Stomach smooth muscle (tissue), 2 donors: ENCODE data around the gene CAPN9.

Experiments
- H3K27ac ChIP-seq: one replicate; pipeline ENCODE4 v1.7.0; 2013; ENCODE audit warnings: mild to moderate bottlenecking, low read length, inconsistent platforms
- H3K27me3 ChIP-seq, 2 donors: one replicate each; pipeline ENCODE4 v1.7.0; 2013; ENCODE audit warnings: low read length in 2 of 2; ENCODE audit not compliant: insufficient read depth in 2 of 2, control insufficient read depth in 1 of 2
- H3K36me3 ChIP-seq, 2 donors: one replicate each; pipeline ENCODE4 v1.7.0; 2013; ENCODE audit warnings: low read length in 2 of 2; ENCODE audit not compliant: control insufficient read depth in 2 of 2, insufficient read depth in 2 of 2
- H3K4me1 ChIP-seq: one replicate; pipeline ENCODE4 v1.7.0; 2013; ENCODE audit warnings: low read length; ENCODE audit not compliant: control insufficient read depth, insufficient read depth
- H3K4me3 ChIP-seq, 2 donors: one replicate each; pipeline ENCODE4 v1.7.0; 2013; ENCODE audit warnings: low read length in 2 of 2
- H3K9ac ChIP-seq, 2 donors: one replicate each; pipeline ENCODE4 v1.7.0; 2013; ENCODE audit warnings: low read length in 2 of 2, mild to moderate bottlenecking in 1 of 2
- H3K9me3 ChIP-seq, 2 donors: one replicate each; pipeline ENCODE4 v1.7.0; 2013; ENCODE audit warnings: low read length in 2 of 2; ENCODE audit not compliant: control insufficient read depth in 2 of 2
- donor health status: healthy.
- donor health status: Pancreatic carcinoma.

Gene CAPN9

DNA sequence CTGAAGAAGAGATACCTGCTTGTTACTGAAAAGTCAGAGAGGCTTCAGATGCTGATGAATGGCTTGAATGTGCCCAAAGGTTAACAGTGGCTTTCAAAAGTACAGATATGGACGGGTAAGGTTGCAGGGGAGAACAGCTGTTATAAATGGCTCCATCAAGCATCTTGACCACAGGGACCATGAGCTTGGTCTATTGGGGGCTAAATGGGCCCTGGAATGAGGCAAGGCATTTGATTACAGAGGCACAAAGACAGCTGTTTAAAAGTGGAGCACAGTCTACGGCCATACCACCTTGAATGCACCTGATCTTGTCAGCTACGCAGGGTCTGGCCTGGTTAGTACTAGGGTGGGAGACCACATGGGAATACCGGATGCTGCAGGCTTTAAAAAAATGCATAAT, 72.8 kb downstream of the CAPN9 start:
- Histone ChIP-seq H3K27ac (no peak overlapping the region), H3K9ac (no peak overlapping the region), H3K4me3 (no peak overlapping the region), H3K36me3 (no peaks in the 10 kb centered on the region), H3K4me1 (peaks cover 23% of the 10 kb centered on the region), H3K9me3 (no peaks in the 10 kb centered on the region), H3K27me3 (no peaks in the 10 kb centered on the region)

DNA sequence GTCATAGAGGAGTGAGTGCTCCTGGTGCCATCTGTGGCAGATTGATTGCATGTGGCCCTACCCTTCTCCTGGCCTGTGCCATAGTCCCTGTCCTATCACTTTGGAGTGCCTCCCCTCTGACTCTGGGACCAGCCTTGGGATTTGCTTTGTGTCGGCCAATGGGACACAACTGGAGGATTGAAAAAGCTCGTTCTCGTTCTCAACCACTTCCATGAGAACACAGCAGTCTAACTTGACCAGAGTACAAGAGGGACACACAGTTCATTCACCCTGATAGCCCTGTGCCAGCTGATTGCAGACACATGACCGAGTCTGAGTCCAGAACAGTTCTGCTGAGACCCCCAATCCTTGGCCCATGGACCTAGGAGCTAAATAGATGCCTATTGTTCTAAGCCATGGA, 73.4 kb downstream of the CAPN9 start:
- Histone ChIP-seq H3K9ac (no peak overlapping the region), H3K27ac (no peak overlapping the region), H3K36me3 (no peaks in the 10 kb centered on the region), H3K4me1 (peaks cover 29% of the 10 kb centered on the region), H3K9me3 (no peaks in the 10 kb centered on the region), H3K27me3 (no peaks in the 10 kb centered on the region), H3K4me3 (no peak overlapping the region)

DNA sequence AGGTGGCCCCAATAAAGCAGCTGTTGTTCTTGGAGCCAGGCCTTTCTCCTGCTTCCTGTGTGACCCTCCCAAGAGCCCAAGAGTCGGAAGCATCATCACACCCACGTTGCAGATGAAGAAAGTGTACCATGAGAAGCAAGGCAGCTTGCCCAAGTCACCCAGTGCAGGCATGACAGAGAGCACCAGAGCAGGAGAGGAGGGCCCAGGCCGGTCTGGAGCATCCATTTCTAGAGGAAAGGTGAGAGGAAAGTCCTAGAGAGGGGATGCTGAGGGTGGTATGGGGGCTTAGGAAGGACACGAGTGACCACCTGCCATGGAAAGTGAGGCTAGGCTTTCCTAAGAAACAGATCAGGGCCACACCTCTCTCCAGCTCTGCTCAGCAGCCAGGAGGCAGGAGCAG, 74.2 kb downstream of the CAPN9 start:
- no peak overlapping the region for H3K9ac ChIP-seq
- H3K4me1 ChIP-seq: peaks cover 37% of the 10 kb centered on the region
- no peak overlapping the region for H3K27ac ChIP-seq
- H3K4me3 ChIP-seq: no peak overlapping the region
- no peaks in the 10 kb centered on the region for H3K36me3 ChIP-seq
- H3K27me3 ChIP-seq: no peaks in the 10 kb centered on the region
- H3K9me3 ChIP-seq: no peaks in the 10 kb centered on the region

DNA sequence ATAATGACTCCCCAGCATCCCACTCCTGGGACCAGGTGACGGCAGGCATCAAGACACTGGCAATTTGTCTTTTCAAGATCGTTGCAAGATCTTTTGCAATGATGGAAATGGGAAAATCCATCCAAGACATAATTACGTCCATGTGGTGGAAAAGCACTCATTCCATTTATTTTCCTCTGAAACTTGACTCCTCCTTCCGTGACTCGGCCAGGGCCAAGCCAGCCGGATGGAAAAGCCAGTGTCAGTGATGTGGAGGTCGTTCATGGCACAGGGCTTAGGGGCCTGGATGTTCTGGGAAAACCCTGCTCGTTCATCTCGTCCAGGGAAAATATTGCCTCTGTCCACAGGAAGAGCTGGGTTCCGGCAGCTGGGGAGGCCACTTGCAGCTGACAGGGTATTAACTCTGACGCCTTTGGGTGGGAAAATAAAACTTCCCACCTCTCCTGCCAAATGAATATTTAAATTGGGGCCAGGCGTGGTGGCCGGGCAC, 74.9 kb downstream of the CAPN9 start:
- Histone ChIP-seq H3K36me3 (no peaks in the 10 kb centered on the region), H3K27me3 (no peaks in the 10 kb centered on the region), H3K9me3 (no peaks in the 10 kb centered on the region), H3K4me1 (peaks cover 44% of the 10 kb centered on the region), H3K27ac (peak overlapping the region; percentile 24), H3K4me3 (no peak overlapping the region), H3K9ac (no peak overlapping the region)

DNA sequence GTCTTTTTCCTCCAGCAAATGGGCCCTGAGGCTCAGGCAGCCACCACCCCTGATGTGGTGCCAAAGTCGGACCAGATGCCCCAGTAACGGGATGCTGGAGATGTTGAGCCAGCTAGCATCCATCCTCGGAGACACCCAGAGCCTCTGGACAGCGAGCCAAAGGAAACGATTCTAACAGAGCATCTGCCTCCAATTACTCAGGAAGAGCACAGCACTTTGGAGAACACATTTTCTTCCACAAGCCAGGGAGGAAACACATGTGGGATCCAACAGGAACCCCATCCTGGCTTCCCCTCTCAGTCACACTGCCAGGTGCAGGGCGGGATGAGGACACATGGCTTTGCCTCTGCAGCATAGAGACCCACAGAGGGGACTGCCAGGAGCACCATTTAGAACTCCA, 76.2 kb downstream of the CAPN9 start:
- H3K9me3 ChIP-seq: no peaks in the 10 kb centered on the region
- H3K9ac ChIP-seq: no peak overlapping the region
- H3K36me3 ChIP-seq: no peaks in the 10 kb centered on the region
- no peaks in the 10 kb centered on the region for H3K27me3 ChIP-seq
- peak overlapping the region; percentile 46 for H3K27ac ChIP-seq
- no peak overlapping the region for H3K4me3 ChIP-seq
- H3K4me1 ChIP-seq: peaks cover 51% of the 10 kb centered on the region

DNA sequence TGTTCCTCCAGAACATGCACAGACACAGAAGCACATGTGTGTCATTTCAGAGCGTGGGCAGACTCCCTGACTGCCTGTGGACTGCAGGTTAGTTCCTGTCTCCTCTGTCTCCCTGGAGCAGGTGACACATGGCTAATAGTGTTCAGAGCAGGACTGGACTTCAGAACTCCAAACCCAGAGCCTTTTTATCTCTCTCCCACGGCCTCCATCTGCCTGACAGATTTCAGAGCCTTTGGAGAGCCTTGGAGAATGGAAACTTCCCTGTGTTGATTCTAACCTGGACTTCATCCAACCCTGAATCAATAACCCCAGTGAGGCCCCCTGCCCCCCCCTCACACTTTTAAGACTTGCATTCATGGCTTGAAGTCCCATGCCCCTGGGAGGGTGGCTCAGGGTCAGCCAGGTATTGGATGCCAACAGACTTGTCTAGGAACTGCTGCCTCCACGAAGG, 76.8 kb downstream of the CAPN9 start:
- no peaks in the 10 kb centered on the region for H3K9me3 ChIP-seq
- H3K36me3 ChIP-seq: no peaks in the 10 kb centered on the region
- H3K4me3 ChIP-seq: peak overlapping the region in 1 of 2 donors; percentile 1
- peaks cover 51% of the 10 kb centered on the region for H3K4me1 ChIP-seq
- H3K9ac ChIP-seq: no peak overlapping the region
- H3K27ac ChIP-seq: peak overlapping the region; percentile 58
- no peaks in the 10 kb centered on the region for H3K27me3 ChIP-seq

DNA sequence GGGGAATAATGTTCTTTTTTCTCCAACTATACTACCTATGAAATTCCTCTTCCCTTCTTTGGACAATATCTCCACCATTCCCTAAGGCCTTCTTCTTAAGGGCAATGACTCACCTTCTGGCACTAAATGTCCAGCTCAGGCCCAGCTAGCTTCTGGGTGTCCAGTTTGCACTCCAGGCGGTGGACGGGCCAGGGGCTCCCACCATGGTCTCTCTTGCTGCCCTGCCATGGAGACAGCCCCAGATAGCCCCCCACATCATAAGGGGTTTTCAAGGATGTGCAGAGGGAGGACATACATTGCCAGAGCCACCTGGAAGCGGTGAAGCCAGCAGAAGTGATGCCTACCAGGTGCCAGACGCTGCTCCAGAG, 77.3 kb downstream of the CAPN9 start:
- Histone ChIP-seq H3K9ac (no peak overlapping the region), H3K27ac (peak overlapping the region; percentile 58)

DNA sequence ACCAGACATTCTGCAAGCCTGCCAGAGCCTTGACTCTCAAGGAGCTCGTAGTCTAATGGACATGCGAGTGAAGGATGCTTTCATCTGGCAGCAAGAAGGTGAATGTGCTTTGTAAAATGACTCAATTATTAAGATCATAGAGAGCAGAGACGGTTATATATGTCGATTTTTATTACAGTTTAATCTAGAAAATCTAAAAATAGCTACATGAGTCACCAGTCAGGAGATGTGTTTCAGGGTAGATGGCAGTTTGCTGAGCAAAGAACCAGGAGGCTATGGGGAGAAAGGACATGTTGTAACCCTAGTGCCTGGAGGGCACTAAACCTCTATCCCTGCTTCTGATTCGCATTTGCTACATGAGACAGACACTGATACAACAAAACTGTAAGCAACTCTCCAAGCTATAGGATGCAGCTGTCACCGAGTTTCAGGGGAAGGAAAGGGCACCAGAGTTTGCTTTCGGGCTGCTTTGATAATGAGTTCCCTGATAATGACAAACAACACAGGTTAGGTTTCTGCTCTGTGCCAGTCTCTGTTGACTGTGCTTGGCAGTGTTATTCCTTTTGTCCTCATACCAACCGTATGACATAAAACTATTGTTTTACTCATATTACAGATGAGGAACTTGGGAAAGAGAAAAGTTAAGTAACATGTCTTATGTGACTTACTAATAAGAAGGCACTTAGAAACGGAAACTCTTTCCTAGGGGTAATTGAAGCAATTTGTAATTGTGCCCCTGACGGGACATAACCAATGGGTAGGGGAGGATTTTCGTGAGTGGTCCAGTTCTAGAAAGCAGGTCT, 77.9 kb downstream of the CAPN9 start:
- Histone ChIP-seq H3K9ac (no peak overlapping the region), H3K4me1 (peaks cover 51% of the 10 kb centered on the region), H3K9me3 (no peaks in the 10 kb centered on the region), H3K36me3 (no peaks in the 10 kb centered on the region), H3K27ac (peak overlapping the region; percentile 58), H3K4me3 (peak overlapping the region; percentile 3 to 52), H3K27me3 (no peaks in the 10 kb centered on the region)

More for the DNA sequence above, 77.3 kb downstream of the CAPN9 start:
- H3K4me1 ChIP-seq: peaks cover 51% of the 10 kb centered on the region
- H3K36me3 ChIP-seq: no peaks in the 10 kb centered on the region
- no peaks in the 10 kb centered on the region for H3K27me3 ChIP-seq
- H3K4me3 ChIP-seq: peak overlapping the region; percentile 3 to 52
- H3K9me3 ChIP-seq: no peaks in the 10 kb centered on the region

DNA sequence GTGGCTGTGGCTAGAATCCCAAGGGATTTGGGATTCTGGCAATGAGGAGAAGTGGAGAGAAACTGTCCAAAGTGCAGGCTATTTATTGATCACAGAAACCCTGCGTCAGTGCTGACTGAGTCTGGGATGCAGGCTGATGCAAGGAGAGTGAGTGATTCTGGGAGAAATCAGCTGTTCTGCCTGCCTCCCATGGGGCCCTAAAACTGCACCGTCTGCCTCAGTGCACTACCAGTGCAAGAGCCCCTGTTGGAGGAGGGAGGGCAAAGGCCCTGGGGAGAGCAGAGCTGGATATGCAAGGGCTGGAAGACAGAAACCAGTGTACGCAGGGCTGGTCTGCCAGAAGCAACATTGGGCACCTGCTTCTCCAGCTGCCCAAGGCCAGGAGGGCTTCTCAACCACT, 78.6 kb downstream of the CAPN9 start:
- peaks cover 51% of the 10 kb centered on the region for H3K4me1 ChIP-seq
- no peaks in the 10 kb centered on the region for H3K36me3 ChIP-seq
- H3K4me3 ChIP-seq: no peak overlapping the region
- H3K27me3 ChIP-seq: no peaks in the 10 kb centered on the region
- H3K9ac ChIP-seq: no peak overlapping the region
- no peaks in the 10 kb centered on the region for H3K9me3 ChIP-seq
- H3K27ac ChIP-seq: peak overlapping the region; percentile 58

DNA sequence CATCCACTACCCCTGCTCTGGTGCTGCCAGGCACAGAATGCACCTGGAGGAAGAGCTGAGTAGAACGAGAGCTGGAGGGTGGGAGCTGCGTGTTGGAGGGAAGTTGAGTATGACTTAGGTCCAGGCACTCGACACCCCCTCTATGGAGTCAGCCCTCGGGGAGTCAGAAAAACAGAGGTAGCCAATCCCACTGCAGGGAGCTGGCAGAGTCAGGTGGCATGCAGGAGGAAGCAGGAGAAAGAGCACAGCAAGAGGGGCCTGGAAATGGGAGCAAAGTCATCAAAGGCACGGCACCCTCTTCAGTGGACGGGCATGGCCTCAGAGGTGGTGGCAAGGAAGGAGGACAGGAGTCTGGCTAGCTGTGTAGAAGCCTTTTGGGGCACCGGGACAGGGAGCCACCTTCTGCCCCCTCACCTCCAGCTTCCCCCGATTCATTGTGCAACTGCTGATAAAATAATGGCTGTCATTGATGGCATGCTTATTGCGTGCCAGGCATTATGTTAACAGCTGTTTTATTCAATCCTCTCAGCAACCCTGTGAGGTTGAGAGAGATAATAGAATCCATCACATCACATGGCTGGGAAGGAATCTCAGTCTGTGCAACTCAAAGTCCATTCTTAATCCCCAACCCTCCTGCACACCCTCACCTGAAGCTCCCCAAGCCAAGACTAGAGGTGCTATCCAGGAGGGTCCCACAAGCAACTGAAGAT, 79.1 kb downstream of the CAPN9 start:
- Histone ChIP-seq H3K9ac (no peak overlapping the region), H3K4me3 (no peak overlapping the region), H3K36me3 (no peaks in the 10 kb centered on the region), H3K27me3 (no peaks in the 10 kb centered on the region), H3K9me3 (no peaks in the 10 kb centered on the region), H3K27ac (peak overlapping the region; percentile 58), H3K4me1 (peaks cover 51% of the 10 kb centered on the region)
